ENCODE measurements around the gene FOXI2.

FOXI2 gene

DNA sequence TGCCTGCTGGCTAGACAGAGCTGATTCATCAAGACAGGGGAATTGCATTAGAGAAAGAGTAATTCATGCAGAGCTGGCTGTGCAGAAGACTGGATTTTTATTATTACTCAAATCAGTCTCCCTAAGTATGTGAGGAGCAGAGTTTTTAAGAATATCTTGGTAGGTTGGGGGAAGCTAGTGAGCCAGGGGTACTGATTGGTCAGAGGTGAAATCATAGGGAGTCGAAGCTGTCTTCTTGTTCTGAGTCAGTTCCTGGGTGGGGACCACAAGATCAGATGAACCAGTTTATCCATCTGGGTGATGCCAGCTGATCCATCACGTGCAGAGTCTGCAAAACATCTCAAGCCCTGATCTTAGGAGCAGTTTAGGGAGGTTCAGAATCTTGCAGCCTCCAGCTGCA, 39.8 kb downstream of the FOXI2 start:
- no peaks in the 10 kb centered on the region for H3K9me3 ChIP-seq (ENCODE audit: control insufficient read depth, low read length)
- 88 to 99% methylated on average over 2 of the region's 2 CpGs for WGBS, 2 experiments
- H3K4me1 ChIP-seq (ENCODE audit: control insufficient read depth, insufficient read depth, low read length) = no peaks in the 10 kb centered on the region
- H3K36me3 ChIP-seq (ENCODE audit: control insufficient read depth, insufficient read depth, low read length) = no peaks in the 10 kb centered on the region
- no peak overlapping the region for H3K27ac ChIP-seq (ENCODE audit: insufficient read depth, low read depth, low read length, poor library complexity, severe bottlenecking)
- no peaks in the 10 kb centered on the region for H3K27me3 ChIP-seq (ENCODE audit: control insufficient read depth, insufficient read depth, low read length, poor library complexity, severe bottlenecking)
- no peak overlapping the region for H3K4me3 ChIP-seq (ENCODE audit: insufficient read depth, low read depth, low read length)

DNA sequence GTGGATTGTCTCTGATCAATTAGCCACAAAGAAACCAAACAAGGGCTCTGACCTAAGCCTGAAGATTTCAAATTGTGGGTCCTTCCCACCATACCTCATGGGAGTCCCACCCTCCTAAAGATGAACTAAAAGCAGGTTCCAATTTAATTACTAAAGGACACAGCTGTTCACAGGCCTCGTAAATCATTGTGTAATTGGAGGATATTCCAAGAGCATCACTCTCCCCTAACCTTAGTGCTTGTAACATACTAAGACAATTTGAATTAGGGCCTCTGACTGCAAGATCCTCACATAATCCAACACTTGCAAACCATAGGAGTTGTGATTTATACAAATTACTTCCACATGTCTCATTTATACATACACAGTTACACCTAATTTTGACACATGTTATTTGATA, 44.4 kb downstream of the FOXI2 start:
- no peak overlapping the region for H3K27ac ChIP-seq (ENCODE audit: insufficient read depth, low read depth, low read length, poor library complexity, severe bottlenecking)
- H3K36me3 ChIP-seq (ENCODE audit: control insufficient read depth, insufficient read depth, low read length) = no peaks in the 10 kb centered on the region
- H3K4me1 ChIP-seq (ENCODE audit: control insufficient read depth, insufficient read depth, low read length) = no peaks in the 10 kb centered on the region
- no peaks in the 10 kb centered on the region for H3K9me3 ChIP-seq (ENCODE audit: control insufficient read depth, low read length)
- 100% methylated on average over 1 of the region's 1 CpG for WGBS, 2 experiments
- no peaks in the 10 kb centered on the region for H3K27me3 ChIP-seq (ENCODE audit: control insufficient read depth, insufficient read depth, low read length, poor library complexity, severe bottlenecking)
- no peak overlapping the region for H3K4me3 ChIP-seq (ENCODE audit: insufficient read depth, low read depth, low read length)

DNA sequence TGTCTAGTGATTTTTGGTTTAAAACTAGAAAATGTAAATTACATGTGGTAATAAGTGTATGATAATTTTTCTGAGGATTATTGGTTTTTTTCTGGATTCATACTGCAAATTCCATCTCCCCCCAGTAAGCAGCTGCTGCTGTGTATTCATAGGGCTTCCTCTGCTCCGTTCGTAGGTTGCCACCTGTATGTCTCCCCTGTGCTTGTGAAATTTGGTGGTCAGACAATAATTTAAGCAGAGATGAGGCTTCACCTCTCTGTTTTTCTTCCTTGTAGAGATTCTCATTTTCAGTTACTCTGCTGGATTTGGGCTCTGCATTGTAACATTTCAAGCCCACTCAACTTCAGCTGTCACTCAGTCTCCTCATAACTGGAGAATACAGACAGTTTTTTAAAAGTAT, 50.9 kb downstream of the FOXI2 start:
- no peak overlapping the region for H3K4me3 ChIP-seq (ENCODE audit: insufficient read depth, low read depth, low read length)
- H3K4me1 ChIP-seq (ENCODE audit: control insufficient read depth, insufficient read depth, low read length) = peaks cover 4% of the 10 kb centered on the region
- H3K9me3 ChIP-seq (ENCODE audit: control insufficient read depth, low read length) = no peaks in the 10 kb centered on the region
- no peak overlapping the region for H3K27ac ChIP-seq (ENCODE audit: insufficient read depth, low read depth, low read length, poor library complexity, severe bottlenecking)
- no peaks in the 10 kb centered on the region for H3K27me3 ChIP-seq (ENCODE audit: control insufficient read depth, insufficient read depth, low read length, poor library complexity, severe bottlenecking)
- 82 to 97% methylated on average over 2 of the region's 2 CpGs for WGBS, 2 experiments
- H3K36me3 ChIP-seq (ENCODE audit: control insufficient read depth, insufficient read depth, low read length) = no peaks in the 10 kb centered on the region

DNA sequence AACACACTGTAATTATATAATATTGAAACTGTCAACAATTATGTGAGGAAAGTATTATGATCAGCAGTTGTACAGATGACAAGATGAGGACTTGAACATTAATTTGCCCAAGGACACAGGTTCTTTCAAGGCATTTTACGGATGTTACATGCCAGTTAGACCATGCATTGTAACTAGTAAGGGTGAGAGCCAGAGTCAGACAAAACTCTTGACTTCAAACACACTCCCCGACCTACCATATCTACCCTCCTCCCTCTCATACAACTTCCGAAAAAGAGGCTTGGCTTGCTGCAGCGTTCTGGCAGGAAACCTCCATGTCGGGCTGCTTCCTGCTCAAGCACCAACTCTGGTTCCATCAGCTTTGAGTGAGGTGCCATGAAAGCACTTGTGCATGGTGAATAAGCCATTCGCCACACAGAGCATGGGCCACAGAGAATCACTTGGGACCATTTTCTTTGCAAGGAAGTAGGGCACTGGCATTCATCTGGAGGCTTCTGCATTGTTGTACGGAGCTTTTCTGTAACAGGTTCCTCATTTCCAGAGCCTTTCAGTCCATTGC, 53.2 kb downstream of the FOXI2 start:
- Histone ChIP-seq H3K4me3 (ENCODE audit: insufficient read depth, low read depth, low read length) (no peak overlapping the region), H3K4me1 (ENCODE audit: control insufficient read depth, insufficient read depth, low read length) (peaks cover 4% of the 10 kb centered on the region), H3K27me3 (ENCODE audit: control insufficient read depth, insufficient read depth, low read length, poor library complexity, severe bottlenecking) (no peaks in the 10 kb centered on the region), H3K27ac (ENCODE audit: insufficient read depth, low read depth, low read length, poor library complexity, severe bottlenecking) (no peak overlapping the region), H3K36me3 (ENCODE audit: control insufficient read depth, insufficient read depth, low read length) (no peaks in the 10 kb centered on the region), H3K9me3 (ENCODE audit: control insufficient read depth, low read length) (no peaks in the 10 kb centered on the region)
- 74 to 78% methylated on average over 7 of the region's 7 CpGs for WGBS, 2 experiments
